LNCaP clone FGC (cell line): Measurements from ENCODE around the gene MEGF6.

Experiments
- DNase-seq: peaks from one replicate; pipeline ENCODE4 v3.0.0-alpha.2; 2011; ENCODE audit warnings: low read depth
- H3K4me3 ChIP-seq: 2 replicates; pipeline ENCODE4 v1.5.1; 2011; ENCODE audit warnings: mild to moderate bottlenecking, low read depth, low read length, control low read depth
- TF ChIP-seq, protein P1 (sequence below): IDR thresholded peaks from 2 replicates; pipeline ENCODE4 v1.5.1; 2012; ENCODE audit warnings: mild to moderate bottlenecking; ENCODE audit not compliant: control insufficient read depth, insufficient read depth; ENCODE audit errors: extremely low read depth

The MEGF6 gene

DNA sequence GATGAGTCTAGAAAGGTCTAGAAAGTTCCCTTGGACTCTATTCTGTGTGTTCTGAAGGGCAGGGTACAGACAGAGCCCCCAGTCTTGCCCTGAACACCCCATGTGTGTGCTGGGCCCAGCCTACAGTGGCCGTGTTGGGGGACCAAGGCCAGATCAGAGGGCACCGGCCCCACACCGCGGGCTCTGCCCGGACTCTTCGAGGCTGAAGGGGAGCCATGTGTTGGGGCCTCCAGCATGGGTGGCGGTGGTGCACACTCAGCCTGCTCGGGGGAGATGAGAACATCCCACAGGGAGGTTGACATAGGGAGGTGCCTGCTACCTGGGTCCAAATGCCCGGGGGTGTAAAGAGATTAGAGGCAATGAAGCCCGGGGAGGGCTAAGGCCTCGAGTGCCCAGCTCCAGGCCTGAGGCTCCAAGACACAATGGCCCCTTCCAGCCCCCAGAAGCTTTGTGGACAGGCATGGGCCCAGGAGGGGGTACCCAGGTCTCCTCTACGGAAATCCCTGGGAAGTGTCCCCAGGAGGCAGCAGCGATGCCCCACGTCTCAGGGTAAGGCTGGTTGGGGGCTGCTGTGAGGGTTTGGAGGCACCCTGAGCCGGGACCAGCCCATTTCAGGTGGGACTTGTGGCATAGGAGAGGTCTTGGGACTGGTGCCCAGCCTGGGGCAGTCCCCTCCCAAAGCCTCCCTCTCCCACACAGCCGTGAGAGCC, 144.8 kb downstream of the MEGF6 start:
- H3K4me3 ChIP-seq: no peak overlapping the region
- DNase-seq: no peak
- TF ChIP-seq, protein P1, sequence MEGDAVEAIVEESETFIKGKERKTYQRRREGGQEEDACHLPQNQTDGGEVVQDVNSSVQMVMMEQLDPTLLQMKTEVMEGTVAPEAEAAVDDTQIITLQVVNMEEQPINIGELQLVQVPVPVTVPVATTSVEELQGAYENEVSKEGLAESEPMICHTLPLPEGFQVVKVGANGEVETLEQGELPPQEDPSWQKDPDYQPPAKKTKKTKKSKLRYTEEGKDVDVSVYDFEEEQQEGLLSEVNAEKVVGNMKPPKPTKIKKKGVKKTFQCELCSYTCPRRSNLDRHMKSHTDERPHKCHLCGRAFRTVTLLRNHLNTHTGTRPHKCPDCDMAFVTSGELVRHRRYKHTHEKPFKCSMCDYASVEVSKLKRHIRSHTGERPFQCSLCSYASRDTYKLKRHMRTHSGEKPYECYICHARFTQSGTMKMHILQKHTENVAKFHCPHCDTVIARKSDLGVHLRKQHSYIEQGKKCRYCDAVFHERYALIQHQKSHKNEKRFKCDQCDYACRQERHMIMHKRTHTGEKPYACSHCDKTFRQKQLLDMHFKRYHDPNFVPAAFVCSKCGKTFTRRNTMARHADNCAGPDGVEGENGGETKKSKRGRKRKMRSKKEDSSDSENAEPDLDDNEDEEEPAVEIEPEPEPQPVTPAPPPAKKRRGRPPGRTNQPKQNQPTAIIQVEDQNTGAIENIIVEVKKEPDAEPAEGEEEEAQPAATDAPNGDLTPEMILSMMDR: no peak

DNA sequence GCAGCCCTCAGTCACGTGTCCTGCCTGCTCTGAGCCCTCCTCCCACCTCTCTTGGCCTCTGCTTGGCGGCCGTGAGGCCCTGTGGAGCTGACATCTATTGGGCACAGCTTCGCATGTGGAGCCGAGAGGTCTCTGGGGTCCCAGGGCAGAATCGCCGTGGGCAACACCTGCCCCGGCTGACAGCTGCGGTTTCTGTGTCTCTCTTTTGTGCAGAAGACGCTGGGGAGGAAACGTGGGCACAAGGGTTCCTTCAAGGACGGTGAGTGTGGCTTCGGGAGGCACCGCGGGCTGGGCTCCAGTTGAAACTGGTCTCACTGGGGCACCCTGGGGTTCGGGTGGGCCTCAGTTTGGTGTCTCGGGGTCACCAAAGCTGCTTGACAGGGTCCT, 145.4 kb downstream of the MEGF6 start:
- H3K4me3 ChIP-seq: no peak overlapping the region
- TF ChIP-seq, protein P1: no peak
- DNase-seq: no peak

DNA sequence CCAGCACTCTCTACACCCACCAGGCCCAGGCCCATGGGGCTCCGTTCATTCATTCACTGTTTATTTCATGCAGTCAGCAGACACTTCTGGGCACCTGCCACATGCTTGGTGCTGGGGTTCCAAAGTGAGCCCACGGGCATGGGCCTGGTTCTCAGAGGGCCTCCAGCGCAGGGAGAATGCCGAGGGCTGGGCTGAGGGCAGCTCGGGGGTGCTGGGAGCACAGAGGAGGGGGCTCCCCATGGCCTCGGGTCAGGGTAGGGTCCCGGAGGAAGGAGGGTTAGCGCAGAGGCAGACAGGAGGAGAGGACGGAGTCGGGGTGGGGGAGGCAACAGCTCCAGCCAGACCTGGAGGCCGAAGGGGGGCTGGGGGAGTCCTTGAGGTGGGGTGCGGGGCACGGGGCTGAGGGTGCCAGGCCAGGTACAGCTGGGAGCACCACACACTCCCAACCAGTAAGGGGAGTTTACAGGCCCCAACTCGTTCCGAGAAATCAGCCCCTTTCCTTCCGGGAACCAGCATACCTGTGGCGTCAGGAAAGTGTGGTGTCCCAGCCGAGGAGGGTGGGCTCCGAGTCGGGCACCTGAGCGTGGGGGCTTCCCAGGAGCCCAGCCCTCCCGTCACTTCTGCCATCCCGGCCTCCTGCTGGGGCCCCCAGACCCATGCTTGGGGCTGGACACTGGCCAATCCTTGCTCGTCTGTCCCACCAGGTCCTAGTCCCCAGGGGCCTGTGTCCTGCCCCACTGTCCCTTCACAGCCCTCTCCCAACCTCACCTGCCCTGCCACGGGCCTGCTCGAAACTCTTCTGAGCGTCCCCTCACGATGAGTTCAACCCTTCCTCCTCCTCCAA, 146.0 kb downstream of the MEGF6 start:
- no peak for DNase-seq
- no peak overlapping the region for H3K4me3 ChIP-seq
- TF ChIP-seq, protein P1: no peak

DNA sequence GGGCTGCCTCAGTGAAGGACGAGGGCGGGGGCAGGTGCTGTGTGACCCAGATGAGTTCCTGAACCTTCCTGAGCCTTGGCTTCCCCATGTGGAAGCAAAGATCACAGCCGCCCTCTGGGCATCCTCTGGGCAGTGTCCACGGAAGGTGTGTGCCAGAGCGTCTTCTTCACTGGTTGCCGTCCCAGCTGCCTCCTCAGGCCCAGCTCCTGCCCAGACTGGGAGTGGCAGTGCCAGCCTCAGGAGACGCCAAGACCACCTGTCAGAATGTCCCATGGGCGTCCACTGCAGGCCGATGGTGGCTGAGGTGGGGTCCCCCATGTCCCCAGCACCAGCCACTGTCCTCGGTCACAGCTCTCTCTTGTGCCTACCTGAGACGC, 146.7 kb downstream of the MEGF6 start:
- DNase-seq: no peak
- TF ChIP-seq, protein P1: no peak
- H3K4me3 ChIP-seq: no peak overlapping the region

DNA sequence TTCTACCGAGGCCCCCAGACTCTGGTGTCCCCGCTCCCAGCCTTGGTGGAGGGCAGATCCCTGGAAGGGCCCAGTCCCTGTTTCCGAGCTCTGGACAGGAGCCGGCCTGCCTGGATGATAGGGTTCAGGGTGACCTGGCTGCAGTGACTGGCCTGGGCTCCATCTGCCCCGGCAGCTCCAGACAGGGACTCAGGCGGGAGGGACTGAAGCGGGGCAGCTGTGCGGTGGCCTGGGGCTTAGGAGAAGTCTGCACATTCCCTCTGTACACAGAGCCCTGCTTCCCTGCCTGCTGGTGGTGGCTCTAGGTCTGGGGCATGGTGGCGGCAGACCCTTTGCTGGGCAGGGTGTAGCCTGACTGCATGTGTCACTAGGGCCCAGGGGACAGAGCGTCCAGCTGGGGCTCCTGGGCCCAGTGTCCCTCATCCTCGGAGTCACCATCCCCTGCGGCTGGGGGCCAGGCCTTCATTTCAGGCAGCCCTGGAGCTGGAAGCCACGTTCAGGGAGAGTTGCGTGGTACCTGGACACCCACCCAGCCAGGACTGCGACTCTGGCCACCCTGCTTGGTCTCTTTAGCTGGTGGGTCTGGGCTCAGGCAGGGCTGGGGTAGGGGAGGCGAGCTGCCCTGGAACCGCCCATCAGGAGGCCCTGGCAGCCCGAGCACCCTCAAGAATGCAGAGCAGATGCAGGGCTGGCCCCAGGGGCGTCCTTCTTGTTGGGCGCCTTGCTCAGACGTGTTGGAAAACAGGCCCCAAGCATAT, 147.2 kb downstream of the MEGF6 start:
- DNase-seq: no peak
- TF ChIP-seq, protein P1: no peak
- H3K4me3 ChIP-seq: no peak overlapping the region

DNA sequence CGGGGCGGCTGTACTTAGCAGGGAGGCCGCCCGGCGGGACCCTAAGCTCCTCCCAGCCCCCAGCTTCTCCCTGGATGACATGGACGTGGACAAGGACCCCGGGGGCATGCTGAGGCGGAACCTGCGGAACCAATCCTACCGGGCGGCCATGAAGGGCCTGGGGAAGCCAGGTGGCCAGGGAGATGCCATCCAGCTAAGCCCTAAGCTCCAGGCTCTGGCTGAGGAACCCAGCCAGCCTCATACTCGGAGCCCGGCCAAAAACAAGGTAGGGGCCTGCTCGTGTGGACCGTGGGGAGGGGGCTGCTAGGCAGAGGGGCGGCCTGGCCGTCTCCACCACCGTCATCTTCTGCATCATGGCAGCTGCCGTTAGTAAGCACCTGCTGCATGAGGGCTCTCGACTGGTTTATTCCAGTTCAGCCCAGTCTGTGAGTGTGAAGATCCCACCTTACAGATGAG, 147.9 kb downstream of the MEGF6 start:
- no peak overlapping the region for H3K4me3 ChIP-seq
- DNase-seq: no peak
- TF ChIP-seq, protein P1: no peak
